ENCODE results near the gene LMTK3. TPM values are rescaled to one million over a fixed set of nuclear protein-coding genes. Genes with fewer than 3 reads are reported as not detected.

The LMTK3 gene
- total and polyA plus RNA-seq, 2 experiments from 2014 or later, result 0.22 TPM; not detected in 1

GRCh38 chr19:48484247-48484893, 27.3 kb downstream of the LMTK3 start:
- TF ChIP-seq EZH2 (IDR thresholded peaks at IDR 0.05; ENCODE audit: insufficient read depth, poor library complexity, severe bottlenecking) (no peak), EZH2phosphoT487 (IDR thresholded peaks at IDR 0.05; ENCODE audit: insufficient read depth, low read depth) (no peak)
- Histone ChIP-seq H3K27ac (no peak overlapping the region), H3K36me3 (ENCODE audit: low read depth) (peaks cover 3% of the 10 kb centered on the region; the same call in 1 of the 2 replicates), H3K4me1 (ENCODE audit: insufficient read depth) (peaks cover 45% of the 10 kb centered on the region), H2AFZ (no peak overlapping the region), H3K27me3 (replicated peaks; ENCODE audit: insufficient read depth) (no peaks in the 10 kb centered on the region), H4K20me1 (ENCODE audit: insufficient read depth) (no peaks in the 10 kb centered on the region), H3K79me2 (ENCODE audit: insufficient read depth) (no peaks in the 10 kb centered on the region), H3K9me3 (ENCODE audit: low read depth) (no peaks in the 10 kb centered on the region), H3K4me3 (no peak overlapping the region), H3K9me2 (ENCODE audit: insufficient read depth) (no peaks in the 10 kb centered on the region), H3K9ac (no peak overlapping the region), H3F3A (ENCODE audit: insufficient read depth) (peaks cover 41% of the 10 kb centered on the region), H3K4me2 (ENCODE audit: unreplicated experiment) (no peak overlapping the region)
- WGBS, 2 experiments (ENCODE audit: low coverage in 1 of 2, low lambda C conversion rate in 2 of 2, missing lambda C conversion rate in 2 of 2), result 75 to 78% methylated on average over 16 of the region's 16 CpGs
- in situ Hi-C loops (cut with MboI), result no loop called here
- DNase-seq, result no peak

GRCh38 chr19:48483301-48483700, 28.3 kb downstream of the LMTK3 start:
- H3K4me2 ChIP-seq (ENCODE audit: unreplicated experiment), result no peak overlapping the region
- no peak overlapping the region for H3K9ac ChIP-seq
- H3K79me2 ChIP-seq (ENCODE audit: insufficient read depth), result no peaks in the 10 kb centered on the region
- no peak for DNase-seq
- peaks cover 41% of the 10 kb centered on the region for H3K4me1 ChIP-seq (ENCODE audit: insufficient read depth)
- no peaks in the 10 kb centered on the region for H4K20me1 ChIP-seq (ENCODE audit: insufficient read depth)
- no peaks in the 10 kb centered on the region for H3K9me3 ChIP-seq (ENCODE audit: low read depth)
- no peak overlapping the region for H3K27ac ChIP-seq
- H3K36me3 ChIP-seq (ENCODE audit: low read depth), result peaks cover 7% of the 10 kb centered on the region; the same call in 1 of the 2 replicates
- no peaks in the 10 kb centered on the region for H3K9me2 ChIP-seq (ENCODE audit: insufficient read depth)
- TF ChIP-seq EZH2 (IDR thresholded peaks at IDR 0.05; ENCODE audit: insufficient read depth, poor library complexity, severe bottlenecking), result no peak
- no peak for TF ChIP-seq EZH2phosphoT487 (IDR thresholded peaks at IDR 0.05; ENCODE audit: insufficient read depth, low read depth)
- in situ Hi-C loops (cut with MboI), result no loop called here
- H3F3A ChIP-seq (ENCODE audit: insufficient read depth), result peaks cover 43% of the 10 kb centered on the region
- H3K27me3 ChIP-seq (replicated peaks; ENCODE audit: insufficient read depth), result no peaks in the 10 kb centered on the region
- H3K4me3 ChIP-seq, result no peak overlapping the region
- 50 to 100% methylated on average over 1 to 3 of the region's 3 CpGs for WGBS, 2 experiments (ENCODE audit: low coverage in 1 of 2, low lambda C conversion rate in 2 of 2, missing lambda C conversion rate in 2 of 2)
- H2AFZ ChIP-seq, result no peak overlapping the region

- H2AFZ ChIP-seq, result no peak overlapping the region
- peak overlapping the region; percentile 67 for H3K27ac ChIP-seq
- peaks cover 35% of the 10 kb centered on the region for H3F3A ChIP-seq (ENCODE audit: insufficient read depth)
- peak overlapping the region; percentile 1 for H3K9ac ChIP-seq
- DNase-seq, result peak; percentile 76
- no peaks in the 10 kb centered on the region for H4K20me1 ChIP-seq (ENCODE audit: insufficient read depth)
- WGBS, 2 experiments (ENCODE audit: low coverage in 1 of 2, low lambda C conversion rate in 2 of 2, missing lambda C conversion rate in 2 of 2), result 33 to 35% methylated on average over 7 of the region's 7 CpGs
- no peaks in the 10 kb centered on the region for H3K9me3 ChIP-seq (ENCODE audit: low read depth)
- no peak overlapping the region for H3K4me3 ChIP-seq
- no peaks in the 10 kb centered on the region for H3K27me3 ChIP-seq (replicated peaks; ENCODE audit: insufficient read depth)
- H3K9me2 ChIP-seq (ENCODE audit: insufficient read depth), result no peaks in the 10 kb centered on the region
- peaks cover 7% of the 10 kb centered on the region; the same call in 1 of the 2 replicates for H3K36me3 ChIP-seq (ENCODE audit: low read depth)
- TF ChIP-seq EZH2 (IDR thresholded peaks at IDR 0.05; ENCODE audit: insufficient read depth, poor library complexity, severe bottlenecking), result no peak
- H3K4me1 ChIP-seq (ENCODE audit: insufficient read depth), result peaks cover 30% of the 10 kb centered on the region
- in situ Hi-C loops (cut with MboI), result no loop called here
- no peaks in the 10 kb centered on the region for H3K79me2 ChIP-seq (ENCODE audit: insufficient read depth)
- no peak overlapping the region for H3K4me2 ChIP-seq (ENCODE audit: unreplicated experiment)
These were observed 29.6 kb downstream of the LMTK3 start for GRCh38 chr19:48481846-48482639.

- Histone ChIP-seq H3F3A (ENCODE audit: insufficient read depth) (peaks cover 34% of the 10 kb centered on the region), H3K27ac (peak overlapping the region; percentile 67), H3K4me3 (peak overlapping the region; percentile 66), H3K4me1 (ENCODE audit: insufficient read depth) (peaks cover 30% of the 10 kb centered on the region), H4K20me1 (ENCODE audit: insufficient read depth) (no peaks in the 10 kb centered on the region), H3K36me3 (ENCODE audit: low read depth) (peaks cover 7% of the 10 kb centered on the region; the same call in 1 of the 2 replicates), H3K9me2 (ENCODE audit: insufficient read depth) (no peaks in the 10 kb centered on the region), H2AFZ (peak overlapping the region; percentile 26; the same call in 1 of the 2 replicates), H3K27me3 (replicated peaks; ENCODE audit: insufficient read depth) (no peaks in the 10 kb centered on the region), H3K9me3 (ENCODE audit: low read depth) (no peaks in the 10 kb centered on the region), H3K4me2 (ENCODE audit: unreplicated experiment) (peak overlapping the region; percentile 70), H3K79me2 (ENCODE audit: insufficient read depth) (no peaks in the 10 kb centered on the region), H3K9ac (peak overlapping the region; percentile 72)
- 10% methylated on average over 45 to 52 of the region's 52 CpGs for WGBS, 2 experiments (ENCODE audit: low coverage in 1 of 2, low lambda C conversion rate in 2 of 2, missing lambda C conversion rate in 2 of 2)
- in situ Hi-C loops (cut with MboI), result no loop called here
- TF ChIP-seq EZH2 (IDR thresholded peaks at IDR 0.05; ENCODE audit: insufficient read depth, poor library complexity, severe bottlenecking), result no peak
- TF ChIP-seq EZH2phosphoT487 (IDR thresholded peaks at IDR 0.05; ENCODE audit: insufficient read depth, low read depth), result no peak
- peak; percentile 82 for DNase-seq
These were observed 30.8 kb downstream of the LMTK3 start for GRCh38 chr19:48480558-48481500.

Measured in GM23248 (cell line).